Midbrain (tissue), 1 donor: ENCODE data around the gene RAPGEF6.
A peak's percentile ranks its signal among the peaks of the same experiment; 100 is the strongest.

ENCODE experiments used
- DNase-seq: peaks from one replicate; lab custom pipeline; 2025; lab: John Stamatoyannopoulos, UW

RAPGEF6 gene

DNA sequence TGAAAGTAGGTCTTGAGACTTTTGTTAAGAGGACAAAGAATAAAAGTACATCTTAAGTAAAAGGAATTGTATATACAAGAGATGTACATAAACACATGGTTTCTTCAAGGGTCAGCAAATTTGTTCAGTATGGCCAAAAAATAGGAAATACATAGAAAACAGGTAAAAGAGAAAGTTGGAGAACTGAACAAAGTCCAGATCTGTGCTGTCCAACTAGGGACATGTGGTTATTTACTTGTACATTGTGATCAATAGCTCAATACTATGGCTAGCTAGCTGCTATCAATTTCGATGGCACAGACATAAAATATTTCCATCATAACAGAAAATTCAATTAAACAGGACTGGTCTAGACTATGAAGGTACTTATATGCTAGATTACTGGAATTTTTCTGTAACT is 92.3 kb downstream of the RAPGEF6 start:
- no peak for DNase-seq

DNA sequence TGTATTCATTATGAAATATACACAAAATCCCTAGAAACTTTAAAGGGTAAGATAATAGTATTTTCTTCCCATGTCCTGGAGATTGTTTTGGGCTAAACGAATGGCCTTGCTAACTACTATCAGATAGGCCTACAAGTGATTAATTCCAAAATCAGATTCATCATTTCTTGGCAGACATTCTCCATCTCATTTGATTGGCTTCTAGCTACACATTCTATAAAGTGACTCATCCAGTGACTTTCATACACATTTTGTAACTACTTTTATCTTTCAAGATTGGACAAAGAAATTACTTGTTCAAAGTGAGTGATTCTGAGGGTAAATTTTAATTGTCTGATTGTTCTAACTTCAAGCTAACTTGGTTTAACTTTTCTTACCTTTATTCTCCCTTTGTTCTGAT is 93.3 kb downstream of the RAPGEF6 start:
- no peak for DNase-seq

GRCh38 chr5:131541071-131541470 is 94.0 kb downstream of the RAPGEF6 start:
- DNase-seq, result no peak

DNA sequence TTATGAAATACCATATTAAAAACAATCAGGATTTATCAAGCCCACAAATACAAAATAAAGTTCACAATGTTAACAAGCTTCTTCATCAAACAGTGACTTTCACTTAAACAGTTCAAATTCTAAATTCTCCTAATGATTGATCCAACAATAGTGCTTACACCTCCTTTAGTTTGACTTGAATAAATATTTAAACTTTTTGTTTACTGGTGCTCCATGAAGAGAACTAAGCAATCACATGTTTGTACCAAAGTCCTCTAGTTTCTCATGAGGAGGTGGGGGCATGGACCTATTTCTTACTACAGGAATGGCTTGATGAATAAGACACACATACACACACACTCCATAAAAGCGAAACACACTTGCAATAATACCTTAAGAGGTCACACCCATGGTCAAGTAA is 95.8 kb downstream of the RAPGEF6 start:
- DNase-seq, result no peak

DNA sequence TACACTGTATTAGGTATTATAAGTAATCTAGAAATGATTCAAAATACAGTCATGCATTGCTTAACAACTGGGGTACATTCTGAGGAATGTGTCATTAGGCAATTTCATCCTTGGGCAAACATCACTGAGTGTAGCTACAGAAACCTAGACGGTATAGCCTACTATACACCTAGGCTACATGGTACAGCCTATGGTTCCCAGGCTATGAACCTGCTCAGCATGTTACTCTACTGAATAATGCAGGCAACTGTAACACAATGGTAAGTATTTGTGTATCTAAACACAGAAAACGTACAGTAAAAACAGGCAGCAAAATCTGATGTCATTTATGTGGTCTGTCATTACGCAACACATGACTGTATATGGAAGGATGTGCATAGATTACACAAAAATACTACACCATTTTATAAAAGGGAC is 96.8 kb downstream of the RAPGEF6 start:
- DNase-seq, result no peak

DNA sequence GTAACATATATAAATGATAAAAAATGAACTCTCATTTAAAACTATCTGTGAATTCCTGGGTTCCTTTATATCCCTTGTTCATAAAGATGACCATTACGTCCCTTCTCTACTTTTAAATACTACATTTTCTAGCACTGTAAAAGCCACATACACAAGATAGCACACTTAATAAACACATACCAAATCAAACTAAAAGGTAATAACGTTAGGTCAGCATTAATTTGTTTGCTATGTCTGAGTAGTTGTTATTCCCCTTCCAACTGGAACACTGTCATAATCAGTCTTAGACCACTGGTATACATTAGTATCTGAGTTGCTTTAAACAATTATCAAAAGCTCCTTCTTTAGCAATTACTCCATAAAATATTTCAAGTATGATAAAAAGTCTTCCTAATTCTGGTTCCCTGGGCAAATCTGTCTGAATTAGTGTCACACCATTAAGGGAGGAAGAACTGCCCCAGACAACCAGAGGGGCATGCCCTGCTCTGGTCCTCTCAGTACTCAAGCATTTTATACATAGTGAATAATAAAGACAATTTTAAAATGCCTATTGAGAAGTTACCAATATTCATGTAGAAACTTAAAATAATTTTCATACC is 98.1 kb downstream of the RAPGEF6 start:
- DNase-seq, result no peak

- peak; percentile 21 for DNase-seq
Observed at GRCh38 chr5:131536211-131536826, 98.7 kb downstream of the RAPGEF6 start.

DNA sequence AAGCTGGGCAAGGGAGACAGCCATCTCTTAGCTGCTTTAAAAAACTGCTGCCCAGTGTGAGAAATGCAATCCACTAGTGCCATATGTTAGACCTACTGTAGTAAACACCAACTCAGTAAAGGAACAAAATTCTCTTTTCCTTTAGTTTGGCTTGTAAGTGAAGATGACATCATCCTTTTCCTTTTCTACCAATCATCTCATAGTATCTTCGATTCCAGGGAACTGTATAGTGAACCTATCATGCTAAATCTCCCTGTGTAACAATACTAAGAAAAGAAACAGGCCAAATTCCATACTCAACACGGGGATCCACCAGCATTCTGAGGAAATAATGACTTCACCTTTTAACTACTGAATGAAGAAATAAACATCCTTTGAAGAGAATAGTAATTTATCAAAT is 100.1 kb downstream of the RAPGEF6 start:
- peak; percentile 6 for DNase-seq

GRCh38 chr5:131533836-131534235 is 101.2 kb downstream of the RAPGEF6 start:
- peak; percentile 5 for DNase-seq

DNA sequence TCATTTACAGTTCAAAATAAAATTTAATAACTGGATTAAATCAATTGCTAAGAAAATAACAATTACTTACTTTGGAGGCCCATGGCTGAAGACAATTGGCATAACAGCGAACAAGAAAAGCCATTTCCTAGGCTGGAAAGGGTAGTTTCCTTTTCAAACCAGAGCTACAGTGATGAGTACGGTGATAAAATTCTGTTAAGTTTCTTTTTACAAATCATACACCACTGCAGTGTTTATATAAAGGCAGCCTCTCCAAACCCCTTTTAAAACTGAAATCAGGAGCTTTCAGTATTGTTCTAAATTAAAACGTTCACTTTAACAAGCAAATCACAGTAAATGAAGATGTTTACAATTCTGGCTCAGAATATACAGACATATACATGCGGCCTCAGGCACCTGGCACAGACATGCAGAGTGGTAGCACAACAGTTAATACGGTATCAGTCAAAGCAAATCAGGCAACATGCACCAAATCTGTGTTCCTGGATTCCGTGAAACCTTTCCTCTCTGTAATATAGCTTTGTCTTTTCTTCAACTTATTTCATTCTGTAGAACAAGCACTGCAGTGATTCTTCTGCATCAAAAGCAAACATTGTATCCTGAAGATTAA is 102.9 kb downstream of the RAPGEF6 start:
- DNase-seq, result peak; percentile 38

- no peak for DNase-seq
Observed at GRCh38 chr5:131530706-131531331, 104.2 kb downstream of the RAPGEF6 start.

- no peak for DNase-seq
Observed at GRCh38 chr5:131528682-131529081, 106.3 kb downstream of the RAPGEF6 start.

DNA sequence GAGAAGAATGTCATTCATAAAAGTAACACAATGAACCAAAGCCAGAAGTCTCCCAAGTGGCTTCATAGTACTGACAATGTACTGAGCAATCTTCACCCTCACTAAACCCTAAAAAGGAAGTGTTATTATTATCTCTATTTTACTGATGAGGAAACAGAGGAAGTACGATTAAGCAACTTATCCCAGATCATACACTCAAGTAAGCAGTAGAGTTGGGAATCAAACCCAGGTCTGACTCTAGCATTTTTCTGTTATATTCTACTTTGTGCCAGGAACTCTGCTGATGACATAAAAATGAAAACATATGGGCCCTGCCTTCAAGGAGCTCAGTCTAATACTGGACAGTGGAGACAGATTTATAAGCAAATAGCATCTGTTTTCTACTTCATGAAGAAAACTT is 109.2 kb downstream of the RAPGEF6 start:
- no peak for DNase-seq

DNA sequence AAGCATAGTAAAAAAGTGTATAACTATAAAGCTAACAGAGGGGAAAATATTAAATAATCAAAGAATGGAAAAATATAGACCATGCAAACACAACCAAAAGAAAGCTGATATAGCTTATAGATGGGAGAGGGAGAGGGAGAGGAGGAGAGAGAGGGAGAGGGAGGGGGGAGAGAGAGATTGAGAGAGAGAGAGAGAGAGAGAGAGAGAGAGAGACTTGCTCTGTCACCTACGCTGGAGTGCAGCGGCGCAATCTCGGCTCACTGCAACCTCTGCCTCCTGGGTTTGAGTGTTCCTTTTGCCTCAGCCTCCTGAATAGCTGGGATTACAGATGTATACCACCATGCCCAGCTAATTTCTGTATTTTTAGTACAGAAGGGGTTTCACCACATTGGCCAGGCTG is 110.6 kb downstream of the RAPGEF6 start:
- DNase-seq, result no peak

DNA sequence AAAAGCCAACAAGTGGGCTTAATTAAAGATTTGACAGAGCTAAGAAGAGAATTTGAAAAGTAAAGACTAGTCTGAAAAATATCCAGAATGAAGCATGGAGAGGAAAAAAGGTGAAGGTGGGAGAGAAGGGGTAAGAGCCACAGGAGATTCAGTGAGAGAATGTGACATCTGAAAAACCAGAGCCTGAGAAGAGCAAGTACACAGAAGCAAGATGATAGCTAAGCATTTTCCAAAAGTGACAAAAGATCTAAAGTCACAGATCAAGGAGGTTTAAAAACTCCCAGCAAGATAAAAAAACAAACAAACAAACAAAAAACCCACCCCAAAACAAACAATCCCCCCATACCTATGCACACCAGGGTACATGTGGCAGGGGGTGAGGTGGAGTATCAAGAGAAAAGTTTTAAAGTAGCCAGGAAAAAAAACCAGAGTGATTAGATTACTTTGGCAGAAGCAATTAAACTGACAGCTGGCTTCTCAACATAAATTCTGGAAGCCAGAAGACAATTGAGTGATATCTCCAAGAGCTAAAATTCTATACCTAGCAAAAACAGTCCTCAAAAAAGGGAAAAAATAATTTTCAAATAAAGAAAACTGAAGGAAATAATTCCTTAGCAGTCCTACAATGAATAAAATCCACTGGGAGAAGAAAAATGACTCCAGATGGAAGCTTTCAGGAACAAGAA is 111.4 kb downstream of the RAPGEF6 start:
- no peak for DNase-seq

- no peak for DNase-seq
Observed at GRCh38 chr5:131521252-131521651, 113.8 kb downstream of the RAPGEF6 start.

GRCh38 chr5:131515348-131515747 is 119.7 kb downstream of the RAPGEF6 start:
- DNase-seq, result no peak

- no peak for DNase-seq
Observed at GRCh38 chr5:131514316-131515283, 120.4 kb downstream of the RAPGEF6 start.

GRCh38 chr5:131513780-131514179 is 121.2 kb downstream of the RAPGEF6 start:
- DNase-seq, result no peak

GRCh38 chr5:131511934-131512333 is 123.1 kb downstream of the RAPGEF6 start:
- DNase-seq, result no peak

GRCh38 chr5:131509801-131510200 is 125.2 kb downstream of the RAPGEF6 start:
- no peak for DNase-seq
